Stomach (tissue), 9 donors: ENCODE results near the gene ITGB3. TPM values are rescaled to one million over a fixed set of nuclear protein-coding genes. Genes with fewer than 3 reads are reported as not detected.
A peak's percentile ranks its signal among the peaks of the same experiment; 100 is the strongest.

Source experiments
- DNase-seq, 2 donors: peaks; one replicate each; pipeline versions ENCODE4 v3.0.0 to v3.0.0-alpha.2; 2013 to 2019
- H3K27ac ChIP-seq, 5 donors: fragments of 200-600 bp in 4 of 5; sonication (generic) in 4 of 5; one replicate each; pipeline ENCODE4 v1.5.1; 2013 to 2019; ENCODE audit warnings: mild to moderate bottlenecking in 1 of 5, moderate library complexity in 1 of 5
- H3K27me3 ChIP-seq, 3 donors: fragments of 200-600 bp; sonication (generic); one replicate each; pipeline ENCODE4 v1.5.1; 2017 to 2019; ENCODE audit warnings: mixed run types in 1 of 3
- H3K36me3 ChIP-seq, 4 donors: fragments of 200-600 bp; sonication (generic); 1 replicate in 3 of 4; 2 replicates in 1 of 4; pipeline ENCODE4 v1.5.1; 2016 to 2019
- H3K4me1 ChIP-seq, 4 donors: fragments of 200-600 bp; sonication (generic); one replicate each; pipeline ENCODE4 v1.5.1; 2016 to 2019
- H3K4me3 ChIP-seq, 4 donors: fragments of 200-600 bp; sonication (generic) in 3 of 4; one replicate each; pipeline ENCODE4 v1.5.1; 2016 to 2019; ENCODE audit warnings: mild to moderate bottlenecking in 1 of 4
- H3K9me3 ChIP-seq, 4 donors: fragments of 200-600 bp; sonication (generic); one replicate each; pipeline ENCODE4 v1.5.1; 2016 to 2019
- EP300 ChIP-seq: sonication (generic); formaldehyde crosslinking; IDR thresholded peaks from one replicate; pipeline ENCODE4 v1.6.1; 2017; ENCODE audit warnings: antibody characterized with exemption
- POLR2A ChIP-seq, 4 donors: fragments of 450-650 bp; IDR thresholded peaks; one replicate each; pipeline ENCODE4 v1.6.1; 2016; ENCODE audit warnings: antibody characterized with exemption in 4 of 4, control low read depth in 2 of 4, mild to moderate bottlenecking in 1 of 4, moderate library complexity in 1 of 4
- POLR2AphosphoS5 ChIP-seq, 3 donors: sonication (generic); formaldehyde crosslinking; IDR thresholded peaks; one replicate each; pipeline ENCODE4 v1.6.1; 2016; ENCODE audit warnings: antibody characterized with exemption in 3 of 3
- WGBS, 5 donors: extraction: QIAGEN DNeasy Blood & Tissue Kit in 3 of 5; methylation state at CpG; one replicate each; pipeline versions ENCODE4 v1.1.5 to v1.1.7; 2013 to 2018; 5-methylcytosine and 5-hydroxymethylcytosine counted together
- intact Hi-C: fragments of 100-400 bp; cut with DNase I; formaldehyde crosslinking; loops from one replicate; pipeline ENCODE4 v1.15.1; 2023; ENCODE audit warnings: low total_unique reads
- polyA plus RNA-seq, 3 donors: library from polyadenylated mRNA; stranded (reverse); fragments of 200-250 nt; gene quantifications; one replicate each; pipeline ENCODE4 v1.2.3, GENCODE V29; 2013
- total RNA-seq, 5 donors: library from RNA; depleted of rRNA; stranded (reverse); fragments of >200 nt; gene quantifications; one replicate each; pipeline versions ENCODE4 v1.1.0 to v1.2.3, GENCODE V29; 2014 to 2016
- TF ChIP-seq, protein P1 (sequence below), 7 experiments: fragments of 450-650 bp in 4 of 7; fragments of 200-600 bp in 3 of 7; sonication (generic) in 3 of 7; IDR thresholded peaks; one replicate each; pipeline ENCODE4 v1.5.1; 2016 to 2019; ENCODE audit warnings: antibody characterized with exemption in 7 of 7, control low read depth in 2 of 7, mild to moderate bottlenecking in 1 of 7
- donor health status: healthy with polysubstance abuse.
- donor health status: Bipolar disorder and iron deficiency.
- donor health status: healthy.

Gene ITGB3
- total and polyA plus RNA-seq, 8 donors, result 1.0 to 29.8 (median 7.1) TPM; not detected in 1

DNA sequence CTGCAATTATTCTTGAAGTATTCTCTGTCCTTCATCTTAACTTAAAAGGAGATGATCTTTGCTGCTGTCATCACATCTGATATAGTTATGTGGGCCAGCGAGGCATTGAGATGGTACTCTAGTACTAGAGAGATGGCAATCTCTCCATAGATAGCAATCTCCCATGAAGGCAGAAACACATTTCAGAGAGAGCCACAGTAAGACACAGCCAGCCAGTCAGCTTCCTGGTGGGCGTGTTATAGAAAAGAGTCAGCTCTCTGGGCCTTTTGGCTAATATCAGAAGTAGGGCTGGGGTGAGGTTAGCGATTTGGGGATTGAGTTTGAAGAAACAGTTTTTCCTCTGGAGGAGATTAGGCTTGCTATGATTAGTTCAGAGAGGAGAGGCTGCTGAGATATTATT lies 47.5 kb downstream of the ITGB3 start:
- TF ChIP-seq EP300 (no peak), POLR2AphosphoS5 (IDR thresholded peaks at IDR 0.05) (no peak), POLR2A (IDR thresholded peaks at IDR 0.05) (no peak)
- TF ChIP-seq, protein P1, sequence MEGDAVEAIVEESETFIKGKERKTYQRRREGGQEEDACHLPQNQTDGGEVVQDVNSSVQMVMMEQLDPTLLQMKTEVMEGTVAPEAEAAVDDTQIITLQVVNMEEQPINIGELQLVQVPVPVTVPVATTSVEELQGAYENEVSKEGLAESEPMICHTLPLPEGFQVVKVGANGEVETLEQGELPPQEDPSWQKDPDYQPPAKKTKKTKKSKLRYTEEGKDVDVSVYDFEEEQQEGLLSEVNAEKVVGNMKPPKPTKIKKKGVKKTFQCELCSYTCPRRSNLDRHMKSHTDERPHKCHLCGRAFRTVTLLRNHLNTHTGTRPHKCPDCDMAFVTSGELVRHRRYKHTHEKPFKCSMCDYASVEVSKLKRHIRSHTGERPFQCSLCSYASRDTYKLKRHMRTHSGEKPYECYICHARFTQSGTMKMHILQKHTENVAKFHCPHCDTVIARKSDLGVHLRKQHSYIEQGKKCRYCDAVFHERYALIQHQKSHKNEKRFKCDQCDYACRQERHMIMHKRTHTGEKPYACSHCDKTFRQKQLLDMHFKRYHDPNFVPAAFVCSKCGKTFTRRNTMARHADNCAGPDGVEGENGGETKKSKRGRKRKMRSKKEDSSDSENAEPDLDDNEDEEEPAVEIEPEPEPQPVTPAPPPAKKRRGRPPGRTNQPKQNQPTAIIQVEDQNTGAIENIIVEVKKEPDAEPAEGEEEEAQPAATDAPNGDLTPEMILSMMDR (IDR thresholded peaks at IDR 0.05), result no peak
- intact Hi-C loops, result no loop called here
- Histone ChIP-seq H3K27ac (no peak overlapping the region), H3K9me3 (peaks cover 0 to 7% (median 0%) of the 10 kb centered on the region in 4 donors), H3K36me3 (peaks cover 0 to 43% (median 38%) of the 10 kb centered on the region in 4 donors), H3K27me3 (no peaks in the 10 kb centered on the region), H3K4me3 (no peak overlapping the region), H3K4me1 (peaks cover 5 to 21% (median 14%) of the 10 kb centered on the region in 4 donors)
- WGBS, 5 donors, result 64 to 80% (median 75%) methylated on average over 3 of the region's 3 CpGs
- DNase-seq, result no peak

DNA sequence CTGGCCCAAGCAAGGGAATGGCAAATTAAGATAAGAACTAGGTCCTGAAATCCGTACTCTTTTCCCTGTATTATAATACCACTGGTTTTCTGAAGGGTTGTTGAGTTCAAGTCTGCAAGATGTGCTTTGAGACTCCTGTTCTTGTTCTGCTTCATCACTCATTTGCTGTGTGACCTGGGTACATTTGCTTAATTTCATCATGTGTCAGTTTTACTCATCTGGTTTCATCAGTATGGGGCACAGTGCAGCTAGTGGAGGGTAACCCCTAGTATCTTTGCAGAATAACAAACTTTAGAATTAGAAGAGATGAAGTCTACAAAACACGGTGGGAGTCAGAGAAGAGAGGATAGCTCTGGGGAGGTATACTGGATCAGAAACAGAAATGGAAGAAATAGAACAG lies 48.2 kb downstream of the ITGB3 start:
- 81 to 89% (median 85%) methylated on average over 2 of the region's 2 CpGs for WGBS, 5 donors

DNA sequence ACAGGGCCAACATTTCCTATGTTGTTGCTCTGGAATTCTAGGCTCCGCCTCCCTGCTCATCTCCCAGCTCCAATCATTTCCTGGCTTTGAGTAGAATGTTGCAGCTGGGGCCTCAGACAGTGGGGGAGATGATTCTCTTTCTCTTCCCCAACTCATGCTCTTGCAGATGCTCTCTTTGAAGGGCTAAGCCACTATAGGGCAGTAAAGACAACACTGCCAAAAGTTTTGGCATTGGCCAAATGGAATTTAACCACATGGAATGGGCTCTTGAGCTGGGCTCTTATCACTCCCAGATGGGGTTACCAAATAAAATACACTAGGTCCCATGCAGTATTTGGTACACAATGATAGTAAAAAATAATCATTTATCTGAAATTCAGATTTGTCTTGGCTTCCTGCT lies 50.6 kb downstream of the ITGB3 start:
- intact Hi-C loops, result no loop called here
- TF ChIP-seq POLR2A (IDR thresholded peaks at IDR 0.05), result no peak
- TF ChIP-seq, protein P1 (IDR thresholded peaks at IDR 0.05), result no peak
- TF ChIP-seq EP300, result no peak
- no peak for TF ChIP-seq POLR2AphosphoS5 (IDR thresholded peaks at IDR 0.05)
- peaks cover 7 to 29% (median 14%) of the 10 kb centered on the region in 4 donors for H3K4me1 ChIP-seq
- H3K27ac ChIP-seq, result no peak overlapping the region
- H3K36me3 ChIP-seq, result peaks cover 0 to 50% (median 43%) of the 10 kb centered on the region in 4 donors
- DNase-seq, result no peak
- H3K4me3 ChIP-seq, result no peak overlapping the region
- no peaks in the 10 kb centered on the region for H3K27me3 ChIP-seq
- 96 to 100% (median 100%) methylated on average over 1 of the region's 1 CpG for WGBS, 5 donors
- peaks cover 0 to 7% (median 0%) of the 10 kb centered on the region in 4 donors for H3K9me3 ChIP-seq

More for the DNA sequence above, 48.2 kb downstream of the ITGB3 start:
- TF ChIP-seq POLR2A (IDR thresholded peaks at IDR 0.05), result no peak
- TF ChIP-seq, protein P1 (IDR thresholded peaks at IDR 0.05), result no peak
- DNase-seq, result no peak
- H3K9me3 ChIP-seq, result peaks cover 0 to 7% (median 0%) of the 10 kb centered on the region in 4 donors
- H3K27me3 ChIP-seq, result no peaks in the 10 kb centered on the region
- H3K27ac ChIP-seq, result no peak overlapping the region
- peaks cover 0 to 43% (median 38%) of the 10 kb centered on the region in 4 donors for H3K36me3 ChIP-seq
- H3K4me3 ChIP-seq, result no peak overlapping the region
- peaks cover 7 to 23% (median 18%) of the 10 kb centered on the region in 4 donors for H3K4me1 ChIP-seq
- intact Hi-C loops, result no loop called here

DNA sequence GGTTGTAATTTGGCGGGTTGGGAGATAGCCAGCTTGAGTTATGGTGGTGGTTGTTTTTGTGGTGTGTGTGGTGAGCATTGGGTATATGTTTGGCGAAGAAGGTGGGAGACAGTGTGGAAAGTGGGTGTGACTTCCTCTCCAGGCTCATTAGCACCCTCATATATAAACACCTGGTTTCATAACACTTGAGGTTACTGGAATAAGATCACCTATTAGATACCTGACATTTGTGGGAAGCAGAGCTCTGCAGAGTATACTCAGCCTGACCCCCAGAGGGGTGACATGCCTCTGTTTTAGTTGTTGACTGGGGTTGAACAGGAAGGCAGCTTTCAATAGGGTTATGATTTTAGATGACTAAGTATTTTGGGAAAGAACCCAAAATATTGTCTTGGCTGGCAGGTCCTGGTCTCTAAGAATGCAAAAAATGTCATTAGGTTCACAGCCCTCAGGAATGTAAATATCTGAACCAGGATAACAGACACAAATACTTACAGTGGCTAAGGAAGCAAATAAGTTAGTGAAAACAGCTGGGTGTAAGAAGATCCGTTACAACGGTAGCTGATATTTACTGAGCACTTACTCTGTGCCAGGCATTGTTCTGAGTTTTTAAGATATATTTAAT lies 51.8 kb downstream of the ITGB3 start:
- WGBS, 5 donors, result 40 to 57% (median 48%) methylated on average over 4 of the region's 4 CpGs
- Histone ChIP-seq H3K9me3 (peaks cover 0 to 7% (median 0%) of the 10 kb centered on the region in 4 donors), H3K4me3 (no peak overlapping the region), H3K27me3 (no peaks in the 10 kb centered on the region), H3K27ac (peak overlapping the region in 4 of 5 donors; percentile 8 to 55 (median 50)), H3K36me3 (peaks cover 0 to 48% (median 46%) of the 10 kb centered on the region in 4 donors), H3K4me1 (peaks cover 7 to 29% (median 14%) of the 10 kb centered on the region in 4 donors)
- peak in 2 of 3 donors; percentile 15 to 67 for TF ChIP-seq POLR2AphosphoS5 (IDR thresholded peaks at IDR 0.05)
- no peak for TF ChIP-seq EP300
- TF ChIP-seq, protein P1 (IDR thresholded peaks at IDR 0.05), result no peak
- no peak for TF ChIP-seq POLR2A (IDR thresholded peaks at IDR 0.05)
- no peak for DNase-seq
- intact Hi-C loops, result no loop called here
